ENCODE data around the gene PITPNM3.

DNA sequence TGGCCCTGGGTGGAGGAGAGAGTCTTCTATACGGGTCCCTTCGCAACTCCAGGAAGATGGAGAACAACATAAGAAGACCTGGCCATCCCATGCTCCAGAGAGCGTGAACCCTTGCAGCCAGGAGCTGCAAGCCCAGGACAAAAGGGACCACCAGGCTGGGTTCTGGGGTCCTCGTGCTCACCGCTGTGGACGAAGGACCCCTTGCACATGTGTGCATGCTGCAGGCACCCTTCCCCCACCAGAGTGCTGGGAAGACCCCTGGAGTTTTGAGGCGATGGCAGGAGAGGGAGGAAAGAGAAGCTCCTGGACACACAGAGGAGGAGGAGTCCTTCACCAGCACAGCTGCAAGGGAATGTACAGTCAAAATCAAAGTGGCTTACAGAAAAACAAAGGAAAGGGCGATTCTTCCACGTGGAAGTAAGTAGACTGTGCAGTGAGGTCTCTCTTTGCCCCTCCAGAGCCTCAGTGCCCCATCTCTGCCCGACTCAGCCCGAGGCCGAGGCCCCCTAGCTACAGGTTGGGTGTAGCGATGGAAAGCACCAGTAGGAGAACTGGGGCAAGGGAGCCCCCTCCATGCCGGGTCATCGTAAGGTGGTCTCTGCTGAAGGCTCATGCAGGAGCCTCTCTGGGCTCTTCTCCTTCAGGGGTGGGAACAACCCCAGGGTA is 60.8 kb downstream of the PITPNM3 start:
- TF ChIP-seq, protein P1, sequence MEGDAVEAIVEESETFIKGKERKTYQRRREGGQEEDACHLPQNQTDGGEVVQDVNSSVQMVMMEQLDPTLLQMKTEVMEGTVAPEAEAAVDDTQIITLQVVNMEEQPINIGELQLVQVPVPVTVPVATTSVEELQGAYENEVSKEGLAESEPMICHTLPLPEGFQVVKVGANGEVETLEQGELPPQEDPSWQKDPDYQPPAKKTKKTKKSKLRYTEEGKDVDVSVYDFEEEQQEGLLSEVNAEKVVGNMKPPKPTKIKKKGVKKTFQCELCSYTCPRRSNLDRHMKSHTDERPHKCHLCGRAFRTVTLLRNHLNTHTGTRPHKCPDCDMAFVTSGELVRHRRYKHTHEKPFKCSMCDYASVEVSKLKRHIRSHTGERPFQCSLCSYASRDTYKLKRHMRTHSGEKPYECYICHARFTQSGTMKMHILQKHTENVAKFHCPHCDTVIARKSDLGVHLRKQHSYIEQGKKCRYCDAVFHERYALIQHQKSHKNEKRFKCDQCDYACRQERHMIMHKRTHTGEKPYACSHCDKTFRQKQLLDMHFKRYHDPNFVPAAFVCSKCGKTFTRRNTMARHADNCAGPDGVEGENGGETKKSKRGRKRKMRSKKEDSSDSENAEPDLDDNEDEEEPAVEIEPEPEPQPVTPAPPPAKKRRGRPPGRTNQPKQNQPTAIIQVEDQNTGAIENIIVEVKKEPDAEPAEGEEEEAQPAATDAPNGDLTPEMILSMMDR (IDR thresholded peaks at IDR 0.05 in 8 of 11, conservative IDR thresholded peaks at IDR 0.05 in 3 of 11), result no peak
- TF ChIP-seq POLR2A (IDR thresholded peaks at IDR 0.05), result no peak

Measured in spleen (tissue), 7 donors.